NB4 (cell line): Measurements from ENCODE around the gene SP140.

Source experiments
- DNase-seq: peaks from one replicate; pipeline ENCODE4 v3.0.0; 2010; ENCODE audit warnings: low read depth
- H3K4me3 ChIP-seq: one replicate; pipeline ENCODE4 v1.5.1; 2011; ENCODE audit warnings: mild to moderate bottlenecking, low read depth, low read length, moderate library complexity
- CTCF ChIP-seq: IDR thresholded peaks from one replicate; pipeline ENCODE4 v1.5.1; 2012; ENCODE audit warnings: low read depth, low read length
- MAX ChIP-seq: IDR thresholded peaks from 2 replicates; pipeline ENCODE4 v1.6.1; 2011; ENCODE audit warnings: low read depth, low read length
- MYC ChIP-seq: IDR thresholded peaks from 2 replicates; pipeline ENCODE4 v1.6.1; 2011; ENCODE audit warnings: low read depth, low read length
- POLR2A ChIP-seq: IDR thresholded peaks from 2 replicates; pipeline ENCODE4 v1.6.1; 2011; ENCODE audit warnings: mild to moderate bottlenecking; ENCODE audit not compliant: insufficient read length; ENCODE audit errors: extremely low read depth

The SP140 gene

GRCh38 chr2:230327418-230328154 is 102.0 kb downstream of the SP140 start:
- peak overlapping the region; percentile 80 for H3K4me3 ChIP-seq
- DNase-seq: peak; percentile 53
- TF ChIP-seq CTCF (no peak), MAX (no peak), MYC (no peak), POLR2A (no peak)

GRCh38 chr2:230328155-230328458 is 102.6 kb downstream of the SP140 start:
- H3K4me3 ChIP-seq: peak overlapping the region; percentile 80
- no peak for DNase-seq
- TF ChIP-seq CTCF (no peak), MAX (no peak), MYC (no peak), POLR2A (no peak)

- TF ChIP-seq MYC (no peak), POLR2A (no peak), MAX (no peak), CTCF (no peak)
- H3K4me3 ChIP-seq: no peak overlapping the region
- DNase-seq: no peak
Measured at GRCh38 chr2:230329946-230330605, 104.5 kb downstream of the SP140 start.

GRCh38 chr2:230330725-230331124 is 105.2 kb downstream of the SP140 start:
- no peak overlapping the region for H3K4me3 ChIP-seq
- no peak for TF ChIP-seq POLR2A
- no peak for TF ChIP-seq MAX
- TF ChIP-seq CTCF: no peak
- TF ChIP-seq MYC: no peak
- DNase-seq: no peak

GRCh38 chr2:230335461-230335863 is 109.9 kb downstream of the SP140 start:
- no peak overlapping the region for H3K4me3 ChIP-seq
- TF ChIP-seq MAX: no peak
- TF ChIP-seq CTCF: no peak
- TF ChIP-seq MYC: no peak
- TF ChIP-seq POLR2A: no peak
- no peak for DNase-seq
